Kidney (tissue), 14 donors: Measurements from ENCODE around the gene CDH12. TPM values are rescaled to one million over a fixed set of nuclear protein-coding genes. Genes with fewer than 3 reads are reported as not detected.

Source experiments
- DNase-seq, 5 donors: peaks; one replicate each; pipeline ENCODE4 v3.0.0-alpha.2; 2013 to 2020
- FAIRE-seq: peaks from 2 replicates; lab custom pipeline; 2012; peaks lifted over from hg19 to GRCh38; lab: Jason Lieb, UNC
- H3K27ac ChIP-seq, 2 donors: one replicate each; pipeline ENCODE4 v1.7.0; 2013; ENCODE audit warnings: low read depth in 2 of 2, low read length in 2 of 2, inconsistent platforms in 1 of 2
- H3K27me3 ChIP-seq: one replicate; pipeline ENCODE4 v1.7.1; 2013; ENCODE audit warnings: low read length, inconsistent platforms; ENCODE audit not compliant: control insufficient read depth, insufficient read depth
- H3K36me3 ChIP-seq, 3 donors: one replicate each; pipeline versions ENCODE4 v1.7.0 to v1.7.1; 2013; ENCODE audit warnings: low read length in 3 of 3, control low read depth in 1 of 3, inconsistent platforms in 1 of 3; ENCODE audit not compliant: insufficient read depth in 3 of 3, control insufficient read depth in 2 of 3
- H3K4me1 ChIP-seq, 3 donors: one replicate each; pipeline versions ENCODE4 v1.7.0 to v1.7.1; 2013; ENCODE audit warnings: low read length in 3 of 3, inconsistent platforms in 1 of 3, low read depth in 1 of 3; ENCODE audit not compliant: control insufficient read depth in 2 of 3, insufficient read depth in 2 of 3
- H3K4me3 ChIP-seq, 3 donors: one replicate each; pipeline versions ENCODE4 v1.7.0 to v1.8.1; 2013; ENCODE audit warnings: low read length in 3 of 3, control low read depth in 1 of 3, inconsistent platforms in 1 of 3
- H3K9ac ChIP-seq, 3 donors: one replicate each; pipeline versions ENCODE4 v1.7.0 to v1.7.1; 2013; ENCODE audit warnings: low read length in 3 of 3, control low read depth in 1 of 3, inconsistent platforms in 1 of 3
- H3K9me3 ChIP-seq, 3 donors: one replicate each; pipeline versions ENCODE4 v1.7.0 to v1.7.1; 2013; ENCODE audit warnings: low read length in 3 of 3, control low read depth in 1 of 3, inconsistent platforms in 1 of 3; ENCODE audit not compliant: control insufficient read depth in 2 of 3, insufficient read depth in 1 of 3
- CTCF ChIP-seq: IDR thresholded peaks from 3 replicates; pipeline ENCODE4 v1.5.1; 2012; ENCODE audit warnings: mild to moderate bottlenecking, moderate library complexity, borderline replicate concordance; ENCODE audit not compliant: insufficient read depth; ENCODE audit errors: extremely low read depth
- intact Hi-C: fragments of 100-400 bp; cut with DNase I; formaldehyde crosslinking; loops from one replicate; pipeline ENCODE4 v1.11.1; 2022
- polyA plus RNA-seq: library from polyadenylated mRNA; stranded (reverse); fragments of 350-450 nt; fragmentation: Illumina TruSeq; extraction: RNeasy Lipid Tissue Mini Kit (QIAGEN cat#74804); gene quantifications from one replicate; pipeline ENCODE4 v1.2.3, GENCODE V29; 2014; ENCODE audit warnings: low read depth, low replicate concordance; ENCODE audit not compliant: insufficient read depth
- total RNA-seq: library from RNA; stranded (reverse); fragmentation: NEBNext Ultra II Directional; extraction: Animal tissue kit (Norgen Biotek cat#: 25700); gene quantifications from one replicate; pipeline ENCODE4 v1.2.1, GENCODE V29; 2021
- donor health status: control.
- donor health status: control.
- donor health status: control.
- donor health status: control.
- donor health status: control.
- donor health status: DM: yes; HTN: yes; CAD: no.
- donor health status: Normal renal cell carcinoma (clear cell type).

The CDH12 gene
- total and polyA plus RNA-seq, 2 donors from 2014 or later, result 0.17 TPM; not detected in 1

- intact Hi-C loops, result no loop called here
- no peaks in the 10 kb centered on the region for H3K36me3 ChIP-seq
- no peaks in the 10 kb centered on the region for H3K4me1 ChIP-seq
- no peak overlapping the region for H3K9ac ChIP-seq
- H3K4me3 ChIP-seq, result no peak overlapping the region
- H3K27ac ChIP-seq, result no peak overlapping the region
- no peak for TF ChIP-seq CTCF
- no peaks in the 10 kb centered on the region for H3K9me3 ChIP-seq
- H3K27me3 ChIP-seq, result no peaks in the 10 kb centered on the region
- FAIRE-seq, result no peak
- no peak for DNase-seq
Measured at GRCh38 chr5:21784487-21784886, 1068.7 kb downstream of the CDH12 start.

DNA sequence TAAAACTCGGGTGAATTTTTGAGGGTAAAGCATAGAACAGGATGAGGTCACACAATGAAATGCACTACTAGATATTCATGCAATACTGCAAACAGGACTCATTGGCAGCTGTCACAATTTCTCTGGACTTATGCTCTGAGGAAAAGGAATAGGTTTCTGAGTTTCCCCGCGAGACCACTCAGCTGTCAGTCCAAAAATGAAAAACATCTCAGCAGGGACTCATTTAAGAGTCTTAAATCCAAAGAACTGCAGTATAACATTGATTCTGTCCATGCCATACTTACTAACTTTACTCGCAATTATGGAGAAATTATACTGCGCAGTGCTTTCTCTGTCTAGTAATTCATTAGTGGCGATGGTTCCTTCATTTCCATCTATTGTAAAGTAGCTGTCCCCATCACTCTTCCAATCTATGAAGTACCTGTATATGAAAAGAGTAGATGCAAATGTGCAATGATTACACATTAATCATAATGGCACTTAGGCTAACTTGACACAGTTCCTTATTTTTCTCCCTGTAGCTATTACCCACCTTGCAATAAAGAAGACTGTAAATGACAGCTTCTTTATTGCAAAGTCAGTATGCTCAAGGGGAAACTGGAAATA, 1070.0 kb downstream of the CDH12 start:
- TF ChIP-seq CTCF, result no peak
- no peak for FAIRE-seq
- intact Hi-C loops, result no loop called here
- Histone ChIP-seq H3K4me3 (no peak overlapping the region), H3K36me3 (no peaks in the 10 kb centered on the region), H3K9ac (no peak overlapping the region), H3K27me3 (no peaks in the 10 kb centered on the region), H3K27ac (no peak overlapping the region), H3K9me3 (no peaks in the 10 kb centered on the region), H3K4me1 (no peaks in the 10 kb centered on the region)
- DNase-seq, result no peak

DNA sequence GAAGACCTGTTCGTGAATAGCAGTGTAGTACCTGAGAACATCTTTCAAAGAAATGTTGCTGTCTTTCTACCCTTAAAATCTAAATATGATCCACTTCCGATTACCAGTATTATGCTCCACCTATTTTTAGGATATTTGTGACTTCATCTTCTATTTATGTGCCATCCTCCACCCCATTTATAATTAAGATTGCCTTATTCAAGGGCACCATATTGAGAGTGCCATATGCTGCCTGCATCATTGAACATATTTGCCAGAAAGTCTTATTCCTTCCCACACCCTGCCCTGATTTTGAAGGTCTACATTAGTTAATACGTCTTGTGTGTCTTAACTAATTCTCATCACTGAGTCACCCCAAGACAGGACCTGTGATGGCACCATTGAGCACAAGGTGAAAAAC, 1076.7 kb downstream of the CDH12 start:
- Histone ChIP-seq H3K4me1 (no peaks in the 10 kb centered on the region), H3K36me3 (no peaks in the 10 kb centered on the region), H3K9ac (no peak overlapping the region), H3K9me3 (no peaks in the 10 kb centered on the region), H3K27ac (no peak overlapping the region), H3K27me3 (no peaks in the 10 kb centered on the region), H3K4me3 (no peak overlapping the region)
- no peak for DNase-seq
- TF ChIP-seq CTCF, result no peak
- intact Hi-C loops, result no loop called here
- no peak for FAIRE-seq

- intact Hi-C loops, result no loop called here
- FAIRE-seq, result no peak
Measured at GRCh38 chr5:21774801-21775200, 1078.3 kb downstream of the CDH12 start.

More at GRCh38 chr5:21774801-21775200, 1078.3 kb downstream of the CDH12 start:
- Histone ChIP-seq H3K9me3 (no peaks in the 10 kb centered on the region), H3K27me3 (no peaks in the 10 kb centered on the region), H3K4me1 (no peaks in the 10 kb centered on the region), H3K36me3 (no peaks in the 10 kb centered on the region), H3K9ac (no peak overlapping the region), H3K4me3 (no peak overlapping the region), H3K27ac (no peak overlapping the region)
- DNase-seq, result no peak
- no peak for TF ChIP-seq CTCF
